Ishikawa (cell line): ENCODE measurements around the gene HIGD2A.

Source experiments
- CEBPB ChIP-seq: IDR thresholded peaks from 2 replicates; pipeline ENCODE4 v1.6.1; 2012
- EGR1 ChIP-seq: IDR thresholded peaks from 2 replicates; pipeline ENCODE4 v1.6.1; 2012
- ZBTB7A ChIP-seq: IDR thresholded peaks from 2 replicates; pipeline ENCODE4 v1.6.1; 2012; ENCODE audit warnings: low read depth

DNA sequence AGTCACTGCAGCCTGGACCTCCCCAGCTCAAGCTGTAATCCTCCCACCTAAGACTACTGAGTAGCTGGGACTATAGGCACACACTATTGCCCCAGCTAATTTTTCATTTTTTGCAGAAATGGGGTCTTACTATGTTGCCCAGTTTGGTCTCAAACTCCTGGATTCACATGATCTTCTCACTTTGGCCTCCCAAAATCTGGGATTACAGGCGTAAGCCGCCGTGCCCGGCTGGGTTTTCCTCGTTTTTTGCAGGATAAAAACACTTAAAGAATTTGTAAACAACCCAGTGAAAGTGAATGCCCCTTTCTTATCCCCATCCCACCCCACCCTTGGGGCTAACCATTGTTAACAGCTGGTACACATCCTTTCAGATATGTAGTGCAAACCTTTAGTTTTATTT lies 20.0 kb downstream of the HIGD2A start:
- TF ChIP-seq ZBTB7A (no peak), CEBPB (no peak), EGR1 (no peak)
